T47D (cell line): ENCODE measurements around the gene RPS15.

Experiments used
- DNase-seq, 2 experiments: peaks; one replicate each; pipeline versions ENCODE4 v3.0.0 to v3.0.0-alpha.2; 2011 to 2012; ENCODE audit warnings: low read depth in 1 of 2, low spot score in 1 of 2
- JUND ChIP-seq: IDR thresholded peaks from 2 replicates; pipeline ENCODE4 v1.6.1; 2012; ENCODE audit warnings: low read depth
- in situ Hi-C: cut with HindIII; loops from 2 replicates; pipeline ENCODE4 v1.10.0; 2016; ENCODE audit warnings: low sequenced_read_pairs, low pct_unique_long_range_greater_than_20kb

RPS15 gene

DNA sequence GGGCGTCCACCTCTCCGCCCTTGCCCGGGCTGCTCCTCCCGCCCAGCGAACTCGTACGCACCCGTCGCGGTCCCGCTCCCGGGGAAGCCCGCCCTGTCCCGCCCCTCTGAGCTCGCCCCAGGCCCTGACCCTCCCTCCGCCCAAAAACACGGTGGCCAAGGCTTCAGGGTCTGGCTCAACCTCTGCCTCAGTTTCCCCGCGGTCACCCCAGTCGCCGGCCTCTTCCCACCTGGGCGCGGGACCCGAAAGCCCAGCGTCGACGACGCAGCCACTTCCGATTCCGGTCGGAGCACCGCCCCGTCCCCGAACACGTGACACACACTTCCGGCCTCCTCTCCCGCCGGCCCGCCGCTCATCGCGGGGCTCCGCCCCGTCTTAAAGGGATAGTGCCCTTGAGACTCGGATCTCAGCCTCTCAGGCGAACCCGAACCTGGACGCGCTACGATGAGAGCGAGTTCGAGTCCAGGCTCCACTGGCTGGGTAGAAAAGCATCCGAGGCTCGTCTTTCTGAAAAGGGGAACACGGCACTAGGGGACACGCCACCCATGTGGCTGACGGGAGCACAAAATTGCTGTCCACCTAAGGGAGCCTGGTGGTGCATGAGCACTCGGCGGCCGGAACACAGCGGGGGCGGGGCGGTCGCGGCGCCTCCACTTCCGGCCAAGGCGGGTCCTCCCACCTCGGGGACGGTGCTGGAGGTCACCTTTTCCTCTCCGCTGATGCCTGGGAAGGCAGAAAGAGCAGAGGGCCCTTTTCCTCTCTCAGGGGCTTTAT lies 40.9 kb downstream of the RPS15 start, which contains the start of gene C19orf25:
Gene C19orf25, minus strand, starts transcription at position 282 of the 774 bp plus-strand sequence. CDS start 312 bp downstream, outside the sequence.
- TF ChIP-seq JUND: no peak
- in situ Hi-C loops: no loop called here
- DNase-seq: peak; percentile 94 to 95

DNA sequence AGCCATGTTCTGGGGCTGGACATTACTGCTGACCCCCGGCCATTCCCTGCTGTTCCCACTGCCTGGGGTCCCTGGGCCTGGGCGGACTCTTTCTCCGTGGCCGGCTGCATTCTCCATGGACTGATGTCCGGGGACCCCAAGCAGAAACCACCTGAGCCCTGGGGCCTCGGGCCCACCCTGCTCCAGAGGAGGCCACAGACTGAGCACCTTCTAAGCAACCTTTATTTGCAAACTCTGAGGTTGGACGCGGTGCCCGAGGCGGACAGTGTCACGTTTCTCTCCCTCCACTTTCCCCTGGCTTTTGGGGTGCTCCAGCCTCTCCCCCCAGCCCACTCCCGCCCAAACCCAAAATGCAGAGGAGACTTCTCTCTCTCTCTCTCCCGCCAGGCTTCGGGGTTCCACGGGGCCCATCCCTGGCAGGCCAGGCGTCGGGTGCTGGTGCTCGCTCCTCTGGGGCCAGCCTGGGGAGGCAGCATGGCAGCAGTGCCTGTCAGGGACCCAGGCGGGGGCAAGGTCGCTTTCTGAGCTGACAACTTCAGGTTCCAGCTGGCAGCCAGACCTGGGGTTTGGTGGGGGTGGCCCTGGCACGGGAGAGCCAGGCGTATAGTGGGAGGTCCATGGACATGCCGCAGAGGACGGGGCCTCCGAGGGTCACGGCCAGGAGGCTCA lies 43.2 kb downstream of the RPS15 start:
- no peak for DNase-seq
- in situ Hi-C loops: no loop called here

DNA sequence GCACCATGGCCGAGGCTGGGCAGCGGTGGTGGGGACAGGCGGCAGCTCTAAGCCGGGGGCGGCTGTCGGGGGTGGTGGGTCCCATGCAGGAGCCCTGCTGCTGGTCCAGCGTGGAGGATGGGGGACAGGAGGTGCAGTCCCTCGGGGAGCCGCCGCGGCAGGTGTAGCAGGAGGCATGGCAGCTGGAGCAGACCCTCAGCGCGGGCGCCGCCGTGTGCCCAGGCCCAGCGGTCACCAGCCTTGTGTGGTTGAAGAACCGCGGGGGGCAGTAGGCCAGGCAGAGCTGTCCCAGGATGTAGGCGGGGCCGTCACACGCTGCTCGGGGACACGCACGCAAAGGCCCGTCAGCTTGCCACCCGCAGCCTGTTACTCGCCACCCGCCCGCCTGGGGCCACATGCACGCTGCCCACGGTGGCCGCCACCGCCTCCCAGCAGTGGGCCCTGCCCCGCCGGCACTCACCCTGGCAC lies 43.7 kb downstream of the RPS15 start:
- in situ Hi-C loops: no loop called here
- no peak for TF ChIP-seq JUND
- DNase-seq: no peak

More for the DNA sequence above, 43.2 kb downstream of the RPS15 start:
- no peak for TF ChIP-seq JUND

DNA sequence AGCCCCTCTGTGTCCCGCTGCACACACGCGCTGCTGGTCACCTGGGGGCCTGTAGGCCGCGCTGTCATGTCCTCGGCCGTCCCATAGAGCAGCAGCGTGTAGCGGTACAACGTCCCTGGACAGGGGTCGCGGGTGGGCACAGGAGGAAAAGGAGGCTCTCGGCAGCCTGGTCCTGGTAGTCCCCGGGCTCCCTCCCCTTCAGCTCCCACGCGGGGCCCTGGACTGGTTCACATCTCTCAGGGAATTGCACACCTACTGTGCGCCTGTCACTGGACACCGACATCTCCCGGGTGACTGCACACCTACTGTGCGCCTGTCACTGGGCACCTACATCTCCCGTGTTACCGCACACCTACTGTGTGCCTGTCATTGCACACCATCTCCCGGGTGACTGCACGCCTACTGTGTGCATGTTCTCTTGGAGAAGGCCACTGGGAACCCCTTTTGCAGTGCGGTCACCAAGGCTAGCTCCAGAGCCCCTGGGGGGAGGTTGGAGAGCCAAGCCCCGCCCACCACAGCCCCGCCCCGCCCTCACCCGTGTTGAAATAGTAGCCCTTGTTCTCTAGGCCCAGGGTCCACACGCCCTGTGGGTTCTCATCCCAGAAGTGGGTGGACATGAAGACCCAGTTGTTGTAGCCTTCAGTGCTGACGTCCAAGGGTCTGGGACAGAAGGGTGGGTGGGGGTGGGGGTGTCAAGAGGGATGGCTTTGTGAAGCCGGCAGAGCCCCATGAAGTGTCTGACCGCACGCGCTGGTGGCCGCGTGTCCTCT lies 44.4 kb downstream of the RPS15 start:
- in situ Hi-C loops: no loop called here
- peak in 1 of 2 experiments; percentile 2 for DNase-seq
- no peak for TF ChIP-seq JUND

DNA sequence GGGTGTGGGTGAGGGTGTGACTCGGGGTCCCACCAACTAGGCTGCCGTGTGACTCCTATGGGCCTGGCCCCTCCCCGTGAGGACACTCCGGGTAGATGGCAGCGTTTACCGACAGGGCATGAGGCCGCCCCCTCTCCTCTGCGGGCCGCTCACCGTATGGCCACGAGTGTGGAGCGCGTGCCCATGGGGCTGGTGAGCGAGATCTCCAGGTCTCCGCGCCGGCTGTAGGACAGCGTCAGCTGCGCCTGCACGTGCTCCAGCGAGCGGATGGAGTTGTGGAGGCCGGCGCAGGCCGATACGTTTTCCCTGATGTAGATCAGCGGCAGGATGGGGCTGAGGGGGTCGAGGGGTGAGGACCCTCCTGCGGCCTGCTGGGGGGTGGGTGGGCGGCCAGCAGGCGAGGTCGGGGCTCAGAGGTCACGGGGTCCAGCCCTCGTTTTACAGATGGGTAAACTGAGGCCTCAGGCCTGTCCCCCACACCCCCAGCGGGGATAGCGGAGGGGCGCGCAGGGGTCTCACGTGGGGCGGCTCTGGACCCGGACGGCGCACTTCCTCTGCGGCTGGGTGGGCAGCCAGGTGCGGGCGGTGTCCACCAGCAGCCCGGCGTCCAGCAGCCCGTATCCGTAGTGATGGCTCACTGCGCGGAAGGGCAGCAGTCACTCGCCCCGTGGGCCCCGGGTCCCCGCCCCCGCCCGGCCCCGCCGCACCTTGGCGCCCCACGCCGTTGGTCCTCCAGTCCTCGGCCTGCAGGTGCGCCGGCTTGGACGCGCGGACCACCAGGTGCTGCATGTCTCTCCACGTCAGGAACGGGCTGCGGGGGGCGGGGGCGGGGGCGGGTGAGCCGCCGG lies 45.2 kb downstream of the RPS15 start:
- in situ Hi-C loops: no loop called here

GRCh38 chr19:1483979-1484428 lies 45.8 kb downstream of the RPS15 start:
- TF ChIP-seq JUND: no peak
- in situ Hi-C loops: no loop called here
- no peak for DNase-seq

More for the DNA sequence above, 45.2 kb downstream of the RPS15 start:
- DNase-seq: no peak
- TF ChIP-seq JUND: no peak

DNA sequence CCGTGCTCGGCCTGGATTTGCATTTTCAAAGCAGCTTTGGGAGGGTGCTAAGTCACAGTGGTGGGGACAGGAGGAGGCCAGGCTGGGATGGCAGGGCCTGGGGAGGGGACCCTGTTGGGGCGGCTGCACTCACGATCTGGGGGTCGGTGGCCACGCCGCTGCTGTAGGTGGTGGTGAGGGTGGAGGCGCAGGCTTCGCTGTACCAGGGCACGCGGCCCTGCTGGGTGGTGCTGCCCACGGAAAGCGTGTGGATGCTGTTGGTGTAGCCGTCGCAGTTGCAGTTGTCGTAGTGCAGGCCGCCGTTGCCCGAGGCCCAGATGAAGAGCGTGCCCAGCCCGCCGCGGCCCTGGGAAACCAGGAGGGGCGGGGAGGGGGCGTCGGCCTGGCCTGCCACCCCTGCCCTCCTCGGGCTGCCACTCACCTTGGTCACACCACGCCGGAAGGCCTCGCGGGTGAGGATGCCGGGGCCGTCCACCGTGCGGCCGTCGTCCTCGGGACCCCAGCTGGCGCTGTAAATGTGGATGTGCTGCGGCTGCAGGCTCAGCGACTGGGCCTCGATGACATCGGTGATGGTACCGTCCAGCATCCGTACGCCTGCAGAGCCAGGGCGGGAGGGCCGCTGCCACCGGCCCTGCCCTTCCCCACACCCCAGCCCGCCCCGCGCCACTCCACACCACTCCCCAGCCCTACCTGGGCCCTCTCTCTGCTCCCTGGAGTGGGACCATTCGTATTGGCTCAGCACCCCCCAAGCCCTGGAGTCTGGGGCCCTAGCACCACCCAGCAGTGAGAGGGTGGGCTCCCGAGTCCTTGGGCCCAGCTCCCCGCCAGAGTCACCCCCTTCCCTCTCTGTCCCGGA lies 48.8 kb downstream of the RPS15 start:
- in situ Hi-C loops: no loop called here
- no peak for TF ChIP-seq JUND
- no peak for DNase-seq

DNA sequence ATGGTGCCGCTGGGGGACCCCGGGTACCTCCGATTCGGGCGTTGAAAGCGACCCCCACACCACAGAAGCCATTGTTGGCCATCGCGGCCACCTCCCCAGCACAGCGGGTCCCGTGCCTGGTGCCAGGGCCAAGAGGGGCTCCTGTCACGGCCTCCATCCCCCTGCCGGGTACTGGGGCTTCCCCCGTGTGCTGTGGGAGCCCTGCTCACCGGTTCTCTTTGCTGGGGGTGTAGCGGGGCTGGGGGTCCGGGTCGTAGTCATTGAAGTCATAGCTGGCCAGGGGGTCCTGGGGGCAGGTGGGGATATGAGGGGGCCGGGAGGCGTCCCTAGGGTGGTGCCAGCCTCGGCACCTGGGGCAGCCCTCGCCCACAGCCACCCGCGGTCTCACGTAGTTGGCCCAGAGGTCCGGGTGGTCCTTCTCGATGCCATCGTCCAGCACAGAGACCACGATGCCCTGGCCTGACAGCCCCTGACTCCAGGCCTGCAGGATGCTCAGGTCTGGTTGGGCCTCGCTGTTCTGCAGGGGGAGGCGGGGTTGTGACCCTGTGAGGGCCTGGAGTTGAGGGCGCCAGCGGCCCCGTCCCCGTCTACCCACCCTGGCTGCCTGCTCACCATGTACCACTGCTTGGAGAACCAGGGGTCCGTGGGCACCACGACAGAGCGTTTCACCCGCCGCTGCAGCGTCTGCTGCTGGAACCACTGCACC lies 49.5 kb downstream of the RPS15 start:
- no peak for TF ChIP-seq JUND
- in situ Hi-C loops: no loop called here
- DNase-seq: no peak

DNA sequence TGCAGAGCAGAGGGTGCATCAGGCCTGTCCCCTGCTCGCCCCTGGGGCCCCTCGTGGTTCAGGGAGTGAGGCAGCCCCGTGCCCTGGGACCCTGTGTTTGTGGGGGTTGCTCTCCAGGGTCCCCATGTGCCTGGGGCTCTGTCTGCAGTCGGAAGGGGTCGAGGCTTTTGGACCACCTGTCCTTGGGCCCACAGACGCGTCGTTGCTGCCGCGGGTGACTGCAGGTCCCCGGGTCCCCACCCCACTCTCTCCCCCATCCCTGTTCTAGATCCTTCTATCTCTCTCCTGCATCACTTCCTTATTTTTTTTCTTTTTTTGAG lies 50.0 kb downstream of the RPS15 start:
- DNase-seq: no peak
- in situ Hi-C loops: no loop called here
- TF ChIP-seq JUND: no peak

GRCh38 chr19:1489463-1490310 lies 51.5 kb downstream of the RPS15 start:
- in situ Hi-C loops: no loop called here
- TF ChIP-seq JUND: no peak
- no peak for DNase-seq
